ENCODE measurements around the gene PDS5A.

DNA sequence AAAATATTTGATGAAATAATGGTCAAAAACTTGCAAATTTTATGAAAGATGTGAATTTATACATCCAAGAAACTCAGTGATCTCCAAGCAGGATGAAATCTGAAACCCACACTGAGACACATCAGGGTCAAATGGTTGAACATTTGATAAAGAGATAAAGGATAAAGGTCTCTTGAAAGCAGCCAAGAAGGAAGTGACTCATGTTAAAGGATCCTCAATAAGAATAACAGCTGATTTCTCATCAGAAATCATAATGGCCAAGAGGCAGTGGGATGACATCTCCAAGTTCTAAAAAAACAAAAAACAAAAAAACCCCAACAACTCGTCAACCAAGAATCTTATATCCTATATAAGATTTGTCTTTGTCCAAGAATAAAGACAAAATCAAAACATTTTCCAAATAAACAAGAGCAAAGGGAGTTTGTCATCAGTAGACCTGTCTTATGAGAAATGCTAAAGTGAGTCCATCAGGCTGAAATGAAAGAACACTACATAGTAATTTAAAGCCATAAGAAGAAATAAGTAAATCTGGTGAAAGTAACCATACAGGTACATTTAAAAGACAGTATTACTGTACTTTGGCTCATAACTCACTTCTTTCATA is 121.7 kb downstream of the PDS5A start:
- TF ChIP-seq, protein P1, sequence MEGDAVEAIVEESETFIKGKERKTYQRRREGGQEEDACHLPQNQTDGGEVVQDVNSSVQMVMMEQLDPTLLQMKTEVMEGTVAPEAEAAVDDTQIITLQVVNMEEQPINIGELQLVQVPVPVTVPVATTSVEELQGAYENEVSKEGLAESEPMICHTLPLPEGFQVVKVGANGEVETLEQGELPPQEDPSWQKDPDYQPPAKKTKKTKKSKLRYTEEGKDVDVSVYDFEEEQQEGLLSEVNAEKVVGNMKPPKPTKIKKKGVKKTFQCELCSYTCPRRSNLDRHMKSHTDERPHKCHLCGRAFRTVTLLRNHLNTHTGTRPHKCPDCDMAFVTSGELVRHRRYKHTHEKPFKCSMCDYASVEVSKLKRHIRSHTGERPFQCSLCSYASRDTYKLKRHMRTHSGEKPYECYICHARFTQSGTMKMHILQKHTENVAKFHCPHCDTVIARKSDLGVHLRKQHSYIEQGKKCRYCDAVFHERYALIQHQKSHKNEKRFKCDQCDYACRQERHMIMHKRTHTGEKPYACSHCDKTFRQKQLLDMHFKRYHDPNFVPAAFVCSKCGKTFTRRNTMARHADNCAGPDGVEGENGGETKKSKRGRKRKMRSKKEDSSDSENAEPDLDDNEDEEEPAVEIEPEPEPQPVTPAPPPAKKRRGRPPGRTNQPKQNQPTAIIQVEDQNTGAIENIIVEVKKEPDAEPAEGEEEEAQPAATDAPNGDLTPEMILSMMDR (IDR thresholded peaks at IDR 0.05; ENCODE audit: low read length), result no peak
- TF ChIP-seq EZH2phosphoT487 (IDR thresholded peaks at IDR 0.05; ENCODE audit: low read length), result no peak
- no peak for TF ChIP-seq EZH2 (optimal IDR thresholded peaks at IDR 0.05; ENCODE audit: low read depth, low read length)

All from MM.1S (cell line).